HepG2 (cell line): Measurements from ENCODE around the gene MASP2. TPM values are rescaled to one million over a fixed set of nuclear protein-coding genes. Genes with fewer than 3 reads are reported as not detected.

Experiments
- CREB1 ChIP-seq, 2 experiments: fragments of 450-650 bp in 1 of 2; IDR thresholded peaks; 2 replicates each; pipeline ENCODE4 v1.6.1; 2016 to 2017; ENCODE audit warnings: control low read depth in 1 of 2, mild to moderate bottlenecking in 1 of 2, missing compliant biosample characterization in 1 of 2, missing genetic modification characterization in 1 of 2
- EP300 ChIP-seq, 3 experiments: sonication (generic) in 1 of 3; formaldehyde crosslinking in 1 of 3; IDR thresholded peaks; 2 replicates each; pipeline versions ENCODE4 v1.5.1 to v1.6.1; 2011 to 2020; ENCODE audit warnings: low read depth in 2 of 3, low read length in 2 of 3, borderline replicate concordance in 1 of 3, improper control_type of control experiment in 1 of 3, mild to moderate bottlenecking in 1 of 3, missing genetic modification reagents in 1 of 3, moderate library complexity in 1 of 3
- ERF ChIP-seq: IDR thresholded peaks from 2 replicates; pipeline ENCODE4 v1.6.1; 2018; ENCODE audit warnings: missing biosample characterization, missing genetic modification reagents
- FOXJ3 ChIP-seq: sonication (generic); formaldehyde crosslinking; IDR thresholded peaks from 2 replicates; pipeline ENCODE4 v1.4.0; 2020; ENCODE audit warnings: missing genetic modification reagents, mild to moderate bottlenecking, borderline replicate concordance
- HOXA3 ChIP-seq: sonication (generic); formaldehyde crosslinking; IDR thresholded peaks from 2 replicates; pipeline ENCODE4 v1.5.0; 2020; ENCODE audit warnings: missing genetic modification reagents
- MAFG ChIP-seq: sonication (generic); formaldehyde crosslinking; IDR thresholded peaks from 2 replicates; pipeline ENCODE4 v1.5.1; 2020; ENCODE audit warnings: mild to moderate bottlenecking, missing genetic modification reagents
- MED1 ChIP-seq: sonication (generic); formaldehyde crosslinking; IDR thresholded peaks from 2 replicates; pipeline ENCODE4 v1.4.0; 2020; ENCODE audit warnings: missing genetic modification reagents
- MLLT10 ChIP-seq: sonication (generic); formaldehyde crosslinking; IDR thresholded peaks from 2 replicates; pipeline ENCODE4 v1.4.0; 2020; ENCODE audit warnings: missing genetic modification reagents
- NR2C2 ChIP-seq: sonication (generic); formaldehyde crosslinking; IDR thresholded peaks from 2 replicates; pipeline ENCODE4 v1.4.0; 2020; ENCODE audit warnings: missing genetic modification reagents, mild to moderate bottlenecking, moderate library complexity, borderline replicate concordance
- RBM39 ChIP-seq: fragments of 200-400 bp; formaldehyde crosslinking; IDR thresholded peaks from one replicate; pipeline ENCODE4 v1.6.1; 2018; ENCODE audit warnings: antibody characterized with exemption, mild to moderate bottlenecking, low read depth, low read length; ENCODE audit not compliant: poor library complexity, severe bottlenecking
- RFX5 ChIP-seq: IDR thresholded peaks from 2 replicates; pipeline ENCODE4 v1.6.1; 2011; ENCODE audit warnings: low read depth, low read length, improper control_type of control experiment
- TBL1XR1 ChIP-seq: fragments of 150-350 bp; IDR thresholded peaks from 2 replicates; pipeline ENCODE4 v1.6.1; 2014; ENCODE audit warnings: borderline replicate concordance, low read length; ENCODE audit not compliant: partially characterized antibody
- THYN1 ChIP-seq: sonication (generic); formaldehyde crosslinking; IDR thresholded peaks from 2 replicates; pipeline ENCODE4 v1.8.1; 2023; ENCODE audit warnings: low read depth, mild to moderate bottlenecking, moderate library complexity, missing genetic modification reagents, borderline replicate concordance
- XRCC5 ChIP-seq: fragments of 200-400 bp; formaldehyde crosslinking; optimal IDR thresholded peaks from 2 replicates; pipeline ENCODE3; 2017; ENCODE audit warnings: mild to moderate bottlenecking, low read length
- ZBTB21 ChIP-seq: sonication (generic); formaldehyde crosslinking; IDR thresholded peaks from 2 replicates; pipeline ENCODE4 v1.4.0; 2020; ENCODE audit warnings: missing genetic modification reagents
- ZBTB3 ChIP-seq: sonication (generic); formaldehyde crosslinking; IDR thresholded peaks from 2 replicates; pipeline ENCODE4 v1.4.0; 2020; ENCODE audit warnings: low read depth, mild to moderate bottlenecking, moderate library complexity, missing genetic modification reagents, borderline replicate concordance
- ZNF430 ChIP-seq: sonication (generic); formaldehyde crosslinking; IDR thresholded peaks from 2 replicates; pipeline ENCODE4 v1.9.0; 2021; ENCODE audit warnings: mild to moderate bottlenecking, missing genetic modification reagents
- ZNF792 ChIP-seq: IDR thresholded peaks from 2 replicates; pipeline ENCODE4 v1.6.1; 2016
- polyA plus RNA-seq, 8 experiments: library from polyadenylated mRNA; depleted of rRNA in 3 of 8; stranded (reverse) in 7 of 8; unstranded in 1 of 8; fragments of >200 nt; fragmentation: Illumina TruSeq in 4 of 8; extraction: Trizol in 4 of 8; gene quantifications; 2 replicates each; pipeline versions ENCODE4 v1.2.1 to v1.2.3, GENCODE V29; 2011 to 2016; ENCODE audit warnings: low read depth in 4 of 8, missing spikeins in 1 of 8, mixed read lengths in 1 of 8; ENCODE audit not compliant: insufficient read depth in 1 of 8
- total RNA-seq, 5 experiments: library from RNA; depleted of rRNA; stranded (reverse); fragments of >200 nt; fragmentation: Illumina TruSeq; extraction: Trizol; gene quantifications; 2 replicates each; pipeline ENCODE4 v1.2.3, GENCODE V29; 2016; ENCODE audit warnings: low read depth in 1 of 5
- TF ChIP-seq, protein P1 (sequence below): IDR thresholded peaks from 2 replicates; pipeline ENCODE4 v1.6.1; 2012; ENCODE audit warnings: low read length, improper control_type of control experiment
- TF ChIP-seq, protein P2 (sequence below): sonication (generic); formaldehyde crosslinking; IDR thresholded peaks from 2 replicates; pipeline ENCODE4 v1.5.0; 2020; ENCODE audit warnings: missing genetic modification reagents
- TF ChIP-seq, protein P3 (sequence below): sonication (generic); formaldehyde crosslinking; IDR thresholded peaks from 2 replicates; pipeline ENCODE4 v1.5.1; 2020; ENCODE audit warnings: missing genetic modification reagents, mild to moderate bottlenecking, borderline replicate concordance
- TF ChIP-seq, protein P4 (sequence below): sonication (generic); formaldehyde crosslinking; IDR thresholded peaks from 2 replicates; pipeline ENCODE4 v1.4.0; 2020; ENCODE audit warnings: mild to moderate bottlenecking, missing genetic modification reagents

The MASP2 gene
- total and polyA plus RNA-seq, 2 of the 13 experiments (the other 11 are each of a cell fraction or from before 2014, with no cell fraction given): 7.1 to 11.8 TPM

DNA sequence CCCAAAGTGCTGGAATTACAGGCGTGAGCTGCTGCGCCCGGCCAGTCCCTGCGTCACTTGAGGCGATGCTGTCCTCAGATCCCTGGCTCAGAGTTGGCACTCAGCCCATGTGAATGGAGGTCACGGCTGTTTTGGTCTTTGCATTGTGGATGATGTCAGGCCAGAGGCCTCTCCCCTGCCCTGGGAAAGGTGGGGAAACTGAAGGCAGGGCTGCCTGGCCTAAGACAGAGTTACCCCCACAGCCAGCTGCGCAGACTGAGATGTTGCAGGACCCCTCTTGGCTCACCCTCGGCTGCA is 821 bp downstream of the MASP2 start (continued):
- 0 out of 2 replicates have a peak, but pooled peaks have one; percentile 9 for TF ChIP-seq MED1 (CRISPR knock-in tag)
- TF ChIP-seq RFX5: no peak
- no peak for TF ChIP-seq TBL1XR1
- TF ChIP-seq, protein P1, sequence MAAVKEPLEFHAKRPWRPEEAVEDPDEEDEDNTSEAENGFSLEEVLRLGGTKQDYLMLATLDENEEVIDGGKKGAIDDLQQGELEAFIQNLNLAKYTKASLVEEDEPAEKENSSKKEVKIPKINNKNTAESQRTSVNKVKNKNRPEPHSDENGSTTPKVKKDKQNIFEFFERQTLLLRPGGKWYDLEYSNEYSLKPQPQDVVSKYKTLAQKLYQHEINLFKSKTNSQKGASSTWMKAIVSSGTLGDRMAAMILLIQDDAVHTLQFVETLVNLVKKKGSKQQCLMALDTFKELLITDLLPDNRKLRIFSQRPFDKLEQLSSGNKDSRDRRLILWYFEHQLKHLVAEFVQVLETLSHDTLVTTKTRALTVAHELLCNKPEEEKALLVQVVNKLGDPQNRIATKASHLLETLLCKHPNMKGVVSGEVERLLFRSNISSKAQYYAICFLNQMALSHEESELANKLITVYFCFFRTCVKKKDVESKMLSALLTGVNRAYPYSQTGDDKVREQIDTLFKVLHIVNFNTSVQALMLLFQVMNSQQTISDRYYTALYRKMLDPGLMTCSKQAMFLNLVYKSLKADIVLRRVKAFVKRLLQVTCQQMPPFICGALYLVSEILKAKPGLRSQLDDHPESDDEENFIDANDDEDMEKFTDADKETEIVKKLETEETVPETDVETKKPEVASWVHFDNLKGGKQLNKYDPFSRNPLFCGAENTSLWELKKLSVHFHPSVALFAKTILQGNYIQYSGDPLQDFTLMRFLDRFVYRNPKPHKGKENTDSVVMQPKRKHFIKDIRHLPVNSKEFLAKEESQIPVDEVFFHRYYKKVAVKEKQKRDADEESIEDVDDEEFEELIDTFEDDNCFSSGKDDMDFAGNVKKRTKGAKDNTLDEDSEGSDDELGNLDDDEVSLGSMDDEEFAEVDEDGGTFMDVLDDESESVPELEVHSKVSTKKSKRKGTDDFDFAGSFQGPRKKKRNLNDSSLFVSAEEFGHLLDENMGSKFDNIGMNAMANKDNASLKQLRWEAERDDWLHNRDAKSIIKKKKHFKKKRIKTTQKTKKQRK: no peak
- no peak for TF ChIP-seq FOXJ3 (CRISPR knock-in tag)
- TF ChIP-seq, protein P2, sequence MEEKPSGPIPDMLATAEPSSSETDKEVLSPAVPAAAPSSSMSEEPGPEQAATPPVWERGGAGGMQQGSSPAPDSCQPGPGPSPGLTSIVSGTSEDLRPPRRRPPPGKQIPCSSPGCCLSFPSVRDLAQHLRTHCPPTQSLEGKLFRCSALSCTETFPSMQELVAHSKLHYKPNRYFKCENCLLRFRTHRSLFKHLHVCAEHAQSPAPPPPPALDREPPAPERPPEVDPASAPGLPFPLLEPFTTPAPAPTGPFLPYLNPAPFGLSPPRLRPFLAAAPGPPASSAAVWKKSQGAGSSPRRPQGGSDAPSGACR (CRISPR knock-in tag): 0 out of 2 replicates have a peak, but pooled peaks have one; percentile 45
- no peak for TF ChIP-seq CREB1 (IDR thresholded peaks at IDR 0.05)
- peak; percentile 67; the same call in 1 of the 2 replicates for TF ChIP-seq CREB1 (CRISPR knock-in tag; IDR thresholded peaks at IDR 0.05)
- no peak for TF ChIP-seq RBM39
- TF ChIP-seq, protein P3, sequence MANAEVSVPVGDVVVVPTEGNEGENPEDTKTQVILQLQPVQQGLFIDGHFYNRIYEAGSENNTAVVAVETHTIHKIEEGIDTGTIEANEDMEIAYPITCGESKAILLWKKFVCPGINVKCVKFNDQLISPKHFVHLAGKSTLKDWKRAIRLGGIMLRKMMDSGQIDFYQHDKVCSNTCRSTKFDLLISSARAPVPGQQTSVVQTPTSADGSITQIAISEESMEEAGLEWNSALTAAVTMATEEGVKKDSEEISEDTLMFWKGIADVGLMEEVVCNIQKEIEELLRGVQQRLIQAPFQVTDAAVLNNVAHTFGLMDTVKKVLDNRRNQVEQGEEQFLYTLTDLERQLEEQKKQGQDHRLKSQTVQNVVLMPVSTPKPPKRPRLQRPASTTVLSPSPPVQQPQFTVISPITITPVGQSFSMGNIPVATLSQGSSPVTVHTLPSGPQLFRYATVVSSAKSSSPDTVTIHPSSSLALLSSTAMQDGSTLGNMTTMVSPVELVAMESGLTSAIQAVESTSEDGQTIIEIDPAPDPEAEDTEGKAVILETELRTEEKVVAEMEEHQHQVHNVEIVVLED (CRISPR knock-in tag): no peak
- no peak for TF ChIP-seq XRCC5
- TF ChIP-seq HOXA3 (CRISPR knock-in tag): peak; percentile 55
- TF ChIP-seq THYN1 (CRISPR knock-in tag): no peak
- TF ChIP-seq ZBTB21 (CRISPR knock-in tag): peak; percentile 59; the same call in 1 of the 2 replicates
- TF ChIP-seq, protein P4, sequence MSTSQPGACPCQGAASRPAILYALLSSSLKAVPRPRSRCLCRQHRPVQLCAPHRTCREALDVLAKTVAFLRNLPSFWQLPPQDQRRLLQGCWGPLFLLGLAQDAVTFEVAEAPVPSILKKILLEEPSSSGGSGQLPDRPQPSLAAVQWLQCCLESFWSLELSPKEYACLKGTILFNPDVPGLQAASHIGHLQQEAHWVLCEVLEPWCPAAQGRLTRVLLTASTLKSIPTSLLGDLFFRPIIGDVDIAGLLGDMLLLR (CRISPR knock-in tag): no peak
- TF ChIP-seq ZNF430 (CRISPR knock-in tag): 0 out of 2 replicates have a peak, but pooled peaks have one; percentile 7
- no peak for TF ChIP-seq EP300 (IDR thresholded peaks at IDR 0.05; ENCODE audit: low read depth in 2 of 2, low read length in 2 of 2)
- TF ChIP-seq EP300 (CRISPR knock-in tag; IDR thresholded peaks at IDR 0.05; ENCODE audit: borderline replicate concordance): no peak
- TF ChIP-seq MAFG: no peak
- TF ChIP-seq MLLT10 (CRISPR knock-in tag): no peak
- TF ChIP-seq ZNF792 (CRISPR knock-in tag): no peak
- TF ChIP-seq ERF (CRISPR knock-in tag): 0 out of 2 replicates have a peak, but pooled peaks have one; percentile 7
- no peak for TF ChIP-seq ZBTB3 (CRISPR knock-in tag)
- peak; percentile 21; the same call in 1 of the 2 replicates for TF ChIP-seq NR2C2
